Tibial nerve (tissue), 4 donors: ENCODE measurements around the gene ASCC1.
A peak's percentile ranks its signal among the peaks of the same experiment; 100 is the strongest.

ENCODE experiments used
- EP300 ChIP-seq, 2 donors: sonication (generic); formaldehyde crosslinking; IDR thresholded peaks; one replicate each; pipeline ENCODE4 v1.6.1; 2017; ENCODE audit warnings: antibody characterized with exemption in 2 of 2, mild to moderate bottlenecking in 1 of 2
- POLR2A ChIP-seq, 2 donors: fragments of 450-650 bp; IDR thresholded peaks; one replicate each; pipeline ENCODE4 v1.6.1; 2017; ENCODE audit warnings: antibody characterized with exemption in 2 of 2, mild to moderate bottlenecking in 2 of 2, moderate library complexity in 2 of 2
- TF ChIP-seq, protein P1 (sequence below), 5 experiments: fragments of 200-600 bp in 3 of 5; fragments of 450-650 bp in 2 of 5; sonication (generic) in 3 of 5; IDR thresholded peaks; one replicate each; pipeline ENCODE4 v1.5.1; 2016 to 2019; ENCODE audit warnings: antibody characterized with exemption in 5 of 5, mild to moderate bottlenecking in 3 of 5, moderate library complexity in 2 of 5

DNA sequence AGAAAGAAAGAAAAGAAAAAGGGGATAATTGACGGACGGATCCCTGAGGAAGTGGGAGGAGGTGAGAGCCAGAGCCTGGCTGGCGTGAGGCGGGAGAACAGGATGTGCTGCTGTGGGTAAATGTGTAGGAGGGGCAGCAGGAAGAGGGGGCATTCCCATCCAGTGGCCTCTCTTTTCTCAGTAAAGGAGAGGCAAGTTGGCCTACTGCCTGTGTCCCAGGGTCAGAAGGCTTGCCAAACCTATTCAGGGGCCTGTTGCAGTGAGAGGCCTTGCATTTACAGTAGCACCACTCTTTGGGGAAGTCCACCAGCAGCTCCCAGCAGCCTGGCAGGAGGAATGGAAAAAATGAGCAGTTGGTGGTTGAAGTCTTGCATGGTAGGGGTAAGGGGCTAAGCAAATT lies 26.6 kb upstream of the ASCC1 start:
- TF ChIP-seq POLR2A (IDR thresholded peaks at IDR 0.05) (peak in 1 of 2 donors; percentile 32), EP300 (IDR thresholded peaks at IDR 0.05) (peak; percentile 61 to 97)
- TF ChIP-seq, protein P1, sequence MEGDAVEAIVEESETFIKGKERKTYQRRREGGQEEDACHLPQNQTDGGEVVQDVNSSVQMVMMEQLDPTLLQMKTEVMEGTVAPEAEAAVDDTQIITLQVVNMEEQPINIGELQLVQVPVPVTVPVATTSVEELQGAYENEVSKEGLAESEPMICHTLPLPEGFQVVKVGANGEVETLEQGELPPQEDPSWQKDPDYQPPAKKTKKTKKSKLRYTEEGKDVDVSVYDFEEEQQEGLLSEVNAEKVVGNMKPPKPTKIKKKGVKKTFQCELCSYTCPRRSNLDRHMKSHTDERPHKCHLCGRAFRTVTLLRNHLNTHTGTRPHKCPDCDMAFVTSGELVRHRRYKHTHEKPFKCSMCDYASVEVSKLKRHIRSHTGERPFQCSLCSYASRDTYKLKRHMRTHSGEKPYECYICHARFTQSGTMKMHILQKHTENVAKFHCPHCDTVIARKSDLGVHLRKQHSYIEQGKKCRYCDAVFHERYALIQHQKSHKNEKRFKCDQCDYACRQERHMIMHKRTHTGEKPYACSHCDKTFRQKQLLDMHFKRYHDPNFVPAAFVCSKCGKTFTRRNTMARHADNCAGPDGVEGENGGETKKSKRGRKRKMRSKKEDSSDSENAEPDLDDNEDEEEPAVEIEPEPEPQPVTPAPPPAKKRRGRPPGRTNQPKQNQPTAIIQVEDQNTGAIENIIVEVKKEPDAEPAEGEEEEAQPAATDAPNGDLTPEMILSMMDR (IDR thresholded peaks at IDR 0.05): no peak
